ENCODE measurements around the gene TNK2.

Gene TNK2

DNA sequence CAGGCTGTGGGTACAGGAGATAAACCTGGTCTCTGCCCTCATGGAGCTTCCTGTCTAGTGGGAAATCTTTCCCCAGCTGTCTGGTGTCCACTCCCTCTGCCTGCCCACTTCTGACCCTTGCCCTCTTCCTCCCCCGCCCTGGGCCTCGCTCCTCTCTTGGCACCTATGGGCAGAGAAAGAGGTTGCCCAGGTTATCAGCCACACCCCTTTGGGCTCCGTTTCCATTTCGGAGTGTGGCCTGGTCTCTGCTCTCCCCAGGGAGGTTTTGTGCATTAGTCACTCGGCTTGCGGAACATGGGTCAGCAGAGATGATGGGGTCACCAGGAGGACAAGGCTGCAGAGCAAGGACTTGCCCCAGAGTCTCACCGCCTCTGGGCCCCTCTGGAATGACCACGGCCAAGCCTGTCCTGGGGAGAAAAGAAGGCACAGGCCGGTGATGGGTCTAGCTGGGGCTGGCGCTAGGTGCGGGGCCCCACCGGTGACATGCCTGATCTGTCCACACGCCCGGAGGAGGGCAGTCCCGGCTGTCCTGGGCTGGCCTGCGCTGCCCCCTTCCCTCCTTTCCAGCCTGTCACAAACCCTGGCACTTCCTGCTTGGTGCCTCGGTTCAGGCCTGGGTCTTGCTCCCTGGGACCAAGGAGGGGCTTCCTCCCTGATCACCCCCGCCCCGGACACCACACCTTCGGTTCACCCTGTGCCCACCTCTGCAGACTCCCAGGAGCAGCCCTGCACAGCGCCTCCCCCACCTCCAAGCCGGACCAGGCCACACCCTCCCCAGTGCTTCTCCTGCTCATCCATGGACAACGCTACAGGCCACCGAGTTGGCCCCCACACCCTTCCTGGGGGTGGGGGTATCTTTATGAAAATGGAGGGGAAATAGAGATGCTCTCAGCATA lies 61.0 kb downstream of the TNK2 start:
- 92 to 93% methylated on average over 24 of the region's 24 CpGs for WGBS, 2 experiments
- H3K4me1 ChIP-seq (ENCODE audit: control insufficient read depth, insufficient read depth, low read length), result no peaks in the 10 kb centered on the region
- no peaks in the 10 kb centered on the region for H3K9me3 ChIP-seq (ENCODE audit: control insufficient read depth, low read length)
- H3K27ac ChIP-seq (ENCODE audit: insufficient read depth, low read depth, low read length, poor library complexity, severe bottlenecking), result no peak overlapping the region
- H3K4me3 ChIP-seq (ENCODE audit: insufficient read depth, low read depth, low read length), result no peak overlapping the region
- no peaks in the 10 kb centered on the region for H3K36me3 ChIP-seq (ENCODE audit: control insufficient read depth, insufficient read depth, low read length)
- H3K27me3 ChIP-seq (ENCODE audit: control insufficient read depth, insufficient read depth, low read length, poor library complexity, severe bottlenecking), result no peaks in the 10 kb centered on the region

- Histone ChIP-seq H3K9me3 (ENCODE audit: control insufficient read depth, low read length) (no peaks in the 10 kb centered on the region), H3K36me3 (ENCODE audit: control insufficient read depth, insufficient read depth, low read length) (no peaks in the 10 kb centered on the region), H3K4me3 (ENCODE audit: insufficient read depth, low read depth, low read length) (no peak overlapping the region), H3K27me3 (ENCODE audit: control insufficient read depth, insufficient read depth, low read length, poor library complexity, severe bottlenecking) (no peaks in the 10 kb centered on the region), H3K4me1 (ENCODE audit: control insufficient read depth, insufficient read depth, low read length) (no peaks in the 10 kb centered on the region), H3K27ac (ENCODE audit: insufficient read depth, low read depth, low read length, poor library complexity, severe bottlenecking) (no peak overlapping the region)
- WGBS, 2 experiments, result 86 to 94% methylated on average over 6 of the region's 6 CpGs
Observed at GRCh38 chr3:195845483-195845882, 62.9 kb downstream of the TNK2 start.

DNA sequence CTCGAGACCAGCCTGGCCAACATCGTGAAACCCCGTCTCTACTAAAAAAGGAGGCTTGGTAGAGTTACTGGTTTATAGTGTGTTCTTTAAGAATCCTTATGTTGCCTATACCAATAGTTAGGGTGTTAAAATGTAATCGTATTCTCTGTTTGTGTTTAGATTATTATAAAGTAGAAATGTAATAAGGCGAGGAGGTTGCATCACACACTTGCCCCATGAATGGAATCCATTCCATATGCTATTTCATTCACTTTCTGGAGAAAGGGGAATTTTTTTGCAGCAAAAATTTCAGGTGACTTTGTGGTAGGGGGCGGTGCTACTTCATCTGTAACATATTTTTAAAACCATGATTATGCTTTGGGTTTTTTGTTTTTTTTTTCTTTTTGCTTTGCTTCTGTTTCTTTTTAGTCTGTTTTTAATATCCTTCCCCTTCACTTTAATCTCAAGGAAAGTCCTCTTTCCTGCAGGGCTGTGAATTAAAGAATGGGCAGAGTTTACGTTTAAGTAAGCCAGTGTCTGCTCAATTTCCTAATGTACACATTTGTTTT lies 63.6 kb downstream of the TNK2 start:
- Histone ChIP-seq H3K4me1 (ENCODE audit: control insufficient read depth, insufficient read depth, low read length) (peaks cover 1% of the 10 kb centered on the region), H3K4me3 (ENCODE audit: insufficient read depth, low read depth, low read length) (no peak overlapping the region), H3K9me3 (ENCODE audit: control insufficient read depth, low read length) (no peaks in the 10 kb centered on the region), H3K27me3 (ENCODE audit: control insufficient read depth, insufficient read depth, low read length, poor library complexity, severe bottlenecking) (no peaks in the 10 kb centered on the region), H3K36me3 (ENCODE audit: control insufficient read depth, insufficient read depth, low read length) (no peaks in the 10 kb centered on the region), H3K27ac (ENCODE audit: insufficient read depth, low read depth, low read length, poor library complexity, severe bottlenecking) (no peak overlapping the region)
- 92% methylated on average over 5 to 7 of the region's 7 CpGs for WGBS, 2 experiments

- 51 to 58% methylated on average over 19 of the region's 19 CpGs for WGBS, 2 experiments
- Histone ChIP-seq H3K36me3 (ENCODE audit: control insufficient read depth, insufficient read depth, low read length) (no peaks in the 10 kb centered on the region), H3K4me1 (ENCODE audit: control insufficient read depth, insufficient read depth, low read length) (peaks cover 16% of the 10 kb centered on the region), H3K27ac (ENCODE audit: insufficient read depth, low read depth, low read length, poor library complexity, severe bottlenecking) (peak overlapping the region; percentile 60), H3K4me3 (ENCODE audit: insufficient read depth, low read depth, low read length) (no peak overlapping the region), H3K27me3 (ENCODE audit: control insufficient read depth, insufficient read depth, low read length, poor library complexity, severe bottlenecking) (no peaks in the 10 kb centered on the region), H3K9me3 (ENCODE audit: control insufficient read depth, low read length) (no peaks in the 10 kb centered on the region)
Observed at GRCh38 chr3:195839260-195840010, 68.9 kb downstream of the TNK2 start.

DNA sequence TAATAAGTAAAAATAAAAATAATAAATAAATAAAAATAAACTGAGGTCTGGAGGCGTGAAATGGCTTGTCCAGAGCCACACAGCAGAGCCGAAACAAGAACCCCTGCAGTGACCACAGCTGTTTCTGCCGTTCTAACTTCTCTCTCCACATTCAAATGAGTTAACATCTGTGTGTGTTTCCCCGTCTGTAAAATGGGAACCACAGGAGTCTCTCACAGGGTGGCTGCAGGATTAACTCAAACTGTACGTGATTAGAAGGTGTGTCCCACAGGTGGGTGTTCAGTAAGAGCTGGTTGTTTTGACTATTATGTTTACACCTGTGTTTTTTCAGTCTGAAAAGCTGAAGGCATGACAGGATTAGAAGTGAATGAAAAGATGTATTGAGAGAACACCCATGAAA lies 69.6 kb downstream of the TNK2 start:
- Histone ChIP-seq H3K27me3 (ENCODE audit: control insufficient read depth, insufficient read depth, low read length, poor library complexity, severe bottlenecking) (no peaks in the 10 kb centered on the region), H3K4me3 (ENCODE audit: insufficient read depth, low read depth, low read length) (no peak overlapping the region), H3K36me3 (ENCODE audit: control insufficient read depth, insufficient read depth, low read length) (no peaks in the 10 kb centered on the region), H3K9me3 (ENCODE audit: control insufficient read depth, low read length) (no peaks in the 10 kb centered on the region), H3K4me1 (ENCODE audit: control insufficient read depth, insufficient read depth, low read length) (peaks cover 16% of the 10 kb centered on the region), H3K27ac (ENCODE audit: insufficient read depth, low read depth, low read length, poor library complexity, severe bottlenecking) (no peak overlapping the region)
- 40 to 43% methylated on average over 5 of the region's 5 CpGs for WGBS, 2 experiments

DNA sequence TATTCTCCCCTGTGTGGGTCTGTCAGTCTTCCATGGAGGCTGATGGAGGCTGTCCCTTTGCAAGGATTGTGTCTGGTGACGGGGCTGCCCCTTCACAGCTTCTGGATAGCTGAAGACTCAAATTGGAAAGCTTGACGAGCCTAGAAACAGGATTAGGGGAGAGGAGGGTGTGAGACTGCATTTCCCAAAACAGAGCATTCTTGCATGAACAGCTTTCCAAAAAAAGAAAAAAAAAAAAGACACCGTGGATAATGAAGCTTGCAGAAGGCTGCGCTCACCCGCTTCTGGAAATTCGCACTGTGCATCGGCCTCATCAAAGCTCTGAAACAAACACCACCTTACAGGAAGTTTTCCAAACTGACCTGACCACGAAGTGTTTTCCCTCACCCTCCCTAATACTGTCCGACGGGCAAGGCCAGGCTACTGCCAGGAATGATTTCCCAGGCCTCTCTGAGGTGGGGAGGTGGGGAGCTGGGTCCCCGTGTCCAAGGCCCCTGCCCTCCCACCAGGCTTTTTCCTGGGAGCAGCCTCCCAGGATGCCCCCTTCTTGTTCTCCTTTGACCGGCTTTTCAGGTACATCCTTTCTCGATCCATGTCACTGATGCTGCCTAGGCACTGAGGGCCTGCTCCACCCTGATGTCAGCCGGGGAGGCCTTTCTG lies 71.7 kb downstream of the TNK2 start:
- Histone ChIP-seq H3K36me3 (ENCODE audit: control insufficient read depth, insufficient read depth, low read length) (no peaks in the 10 kb centered on the region), H3K4me1 (ENCODE audit: control insufficient read depth, insufficient read depth, low read length) (peaks cover 16% of the 10 kb centered on the region), H3K4me3 (ENCODE audit: insufficient read depth, low read depth, low read length) (no peak overlapping the region), H3K9me3 (ENCODE audit: control insufficient read depth, low read length) (no peaks in the 10 kb centered on the region), H3K27me3 (ENCODE audit: control insufficient read depth, insufficient read depth, low read length, poor library complexity, severe bottlenecking) (no peaks in the 10 kb centered on the region), H3K27ac (ENCODE audit: insufficient read depth, low read depth, low read length, poor library complexity, severe bottlenecking) (no peak overlapping the region)
- WGBS, 2 experiments, result 88% methylated on average over 14 of the region's 14 CpGs

- Histone ChIP-seq H3K36me3 (ENCODE audit: control insufficient read depth, insufficient read depth, low read length) (no peaks in the 10 kb centered on the region), H3K4me3 (ENCODE audit: insufficient read depth, low read depth, low read length) (no peak overlapping the region), H3K9me3 (ENCODE audit: control insufficient read depth, low read length) (no peaks in the 10 kb centered on the region), H3K27ac (ENCODE audit: insufficient read depth, low read depth, low read length, poor library complexity, severe bottlenecking) (no peak overlapping the region), H3K4me1 (ENCODE audit: control insufficient read depth, insufficient read depth, low read length) (peaks cover 16% of the 10 kb centered on the region), H3K27me3 (ENCODE audit: control insufficient read depth, insufficient read depth, low read length, poor library complexity, severe bottlenecking) (no peaks in the 10 kb centered on the region)
- 90 to 91% methylated on average over 14 of the region's 14 CpGs for whole genome bisulfite sequencing, 2 experiments
Observed at GRCh38 chr3:195835791-195836190, 72.6 kb downstream of the TNK2 start.

GRCh38 chr3:195834675-195835583 lies 73.4 kb downstream of the TNK2 start:
- no peaks in the 10 kb centered on the region for H3K27me3 ChIP-seq (ENCODE audit: control insufficient read depth, insufficient read depth, low read length, poor library complexity, severe bottlenecking)
- no peaks in the 10 kb centered on the region for H3K9me3 ChIP-seq (ENCODE audit: control insufficient read depth, low read length)
- peaks cover 16% of the 10 kb centered on the region for H3K4me1 ChIP-seq (ENCODE audit: control insufficient read depth, insufficient read depth, low read length)
- H3K36me3 ChIP-seq (ENCODE audit: control insufficient read depth, insufficient read depth, low read length), result no peaks in the 10 kb centered on the region
- no peak overlapping the region for H3K27ac ChIP-seq (ENCODE audit: insufficient read depth, low read depth, low read length, poor library complexity, severe bottlenecking)
- no peak overlapping the region for H3K4me3 ChIP-seq (ENCODE audit: insufficient read depth, low read depth, low read length)
- 92% methylated on average over 29 of the region's 29 CpGs for WGBS, 2 experiments

- 92 to 93% methylated on average over 16 of the region's 16 CpGs for WGBS, 2 experiments
- no peaks in the 10 kb centered on the region for H3K36me3 ChIP-seq (ENCODE audit: control insufficient read depth, insufficient read depth, low read length)
Observed at GRCh38 chr3:195829897-195830254, 78.5 kb downstream of the TNK2 start.

More at GRCh38 chr3:195829897-195830254, 78.5 kb downstream of the TNK2 start:
- Histone ChIP-seq H3K4me3 (ENCODE audit: insufficient read depth, low read depth, low read length) (no peak overlapping the region), H3K27me3 (ENCODE audit: control insufficient read depth, insufficient read depth, low read length, poor library complexity, severe bottlenecking) (no peaks in the 10 kb centered on the region), H3K4me1 (ENCODE audit: control insufficient read depth, insufficient read depth, low read length) (no peaks in the 10 kb centered on the region), H3K27ac (ENCODE audit: insufficient read depth, low read depth, low read length, poor library complexity, severe bottlenecking) (no peak overlapping the region), H3K9me3 (ENCODE audit: control insufficient read depth, low read length) (no peaks in the 10 kb centered on the region)
